ENCODE data around the gene CCNT1.
"Not testable (repeated sequence)": the region's sequence is repeated elsewhere in the genome, so short reads cannot be mapped to it uniquely, and the experiment has no call there.

Gene CCNT1

DNA sequence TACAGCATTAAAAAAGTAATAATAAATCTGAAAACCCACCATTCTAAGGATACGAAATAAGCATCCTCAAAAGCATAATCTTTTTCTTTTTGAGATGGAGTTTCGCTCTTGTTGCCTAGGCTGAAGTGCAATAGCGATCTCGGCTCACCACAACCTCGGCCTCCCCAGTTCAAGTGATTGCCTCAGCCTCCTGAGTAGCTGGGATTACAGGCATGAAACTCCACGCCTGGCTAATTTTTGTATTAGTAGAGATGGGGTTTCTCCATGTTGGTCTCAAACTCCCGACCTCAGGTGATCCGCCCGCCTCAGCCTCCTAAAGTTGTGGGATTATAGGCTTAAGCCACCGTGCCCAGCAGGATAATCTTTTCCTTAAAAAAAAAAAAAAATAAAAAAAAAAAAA, 4.3 kb downstream of the CCNT1 start:
- DNase-seq (ENCODE audit: low spot score), result no peak
- TF ChIP-seq, protein P1, sequence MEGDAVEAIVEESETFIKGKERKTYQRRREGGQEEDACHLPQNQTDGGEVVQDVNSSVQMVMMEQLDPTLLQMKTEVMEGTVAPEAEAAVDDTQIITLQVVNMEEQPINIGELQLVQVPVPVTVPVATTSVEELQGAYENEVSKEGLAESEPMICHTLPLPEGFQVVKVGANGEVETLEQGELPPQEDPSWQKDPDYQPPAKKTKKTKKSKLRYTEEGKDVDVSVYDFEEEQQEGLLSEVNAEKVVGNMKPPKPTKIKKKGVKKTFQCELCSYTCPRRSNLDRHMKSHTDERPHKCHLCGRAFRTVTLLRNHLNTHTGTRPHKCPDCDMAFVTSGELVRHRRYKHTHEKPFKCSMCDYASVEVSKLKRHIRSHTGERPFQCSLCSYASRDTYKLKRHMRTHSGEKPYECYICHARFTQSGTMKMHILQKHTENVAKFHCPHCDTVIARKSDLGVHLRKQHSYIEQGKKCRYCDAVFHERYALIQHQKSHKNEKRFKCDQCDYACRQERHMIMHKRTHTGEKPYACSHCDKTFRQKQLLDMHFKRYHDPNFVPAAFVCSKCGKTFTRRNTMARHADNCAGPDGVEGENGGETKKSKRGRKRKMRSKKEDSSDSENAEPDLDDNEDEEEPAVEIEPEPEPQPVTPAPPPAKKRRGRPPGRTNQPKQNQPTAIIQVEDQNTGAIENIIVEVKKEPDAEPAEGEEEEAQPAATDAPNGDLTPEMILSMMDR (IDR thresholded peaks at IDR 0.05; ENCODE audit: extremely low read depth, missing control alignments), result no peak

DNA sequence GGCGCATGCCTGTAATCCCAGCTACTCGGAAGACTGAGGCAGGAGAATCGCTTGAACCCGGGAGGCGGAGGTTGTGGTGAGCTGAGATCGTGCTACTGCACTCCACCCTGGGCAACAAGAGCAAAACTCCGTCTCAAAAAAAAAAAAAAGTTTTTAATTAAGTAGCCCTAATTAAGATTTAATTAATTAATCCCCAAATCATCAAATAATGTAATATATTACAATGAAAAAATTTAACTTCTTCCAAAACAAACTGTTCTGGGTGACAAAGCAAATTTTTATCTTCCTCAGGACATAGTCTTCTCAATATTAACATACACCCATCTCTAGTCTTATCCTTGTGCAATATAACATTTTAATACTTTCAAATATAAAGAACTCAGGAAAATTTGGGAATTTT, 17.7 kb downstream of the CCNT1 start:
- DNase-seq (ENCODE audit: low spot score), result not testable (repeated sequence)

DNA sequence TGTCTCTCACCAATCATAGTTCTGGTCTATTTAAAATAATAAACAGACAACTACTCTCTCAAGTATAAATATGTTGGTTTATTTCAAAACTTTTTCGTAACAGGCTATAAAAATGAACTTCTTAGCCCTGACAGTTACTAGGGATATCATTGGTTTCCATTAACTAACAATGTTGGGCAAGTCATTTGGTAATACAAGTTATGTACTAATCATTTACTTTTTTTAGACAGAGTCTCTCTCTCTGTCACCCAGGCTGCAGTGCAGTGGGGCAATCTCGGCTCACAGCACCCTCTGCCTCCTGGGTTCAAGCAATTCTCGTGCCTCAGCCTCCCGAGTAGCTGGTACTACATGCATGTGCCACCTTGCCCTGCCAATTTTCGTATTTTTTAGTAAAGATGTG, 19.9 kb downstream of the CCNT1 start:
- TF ChIP-seq, protein P1 (IDR thresholded peaks at IDR 0.05; ENCODE audit: extremely low read depth, missing control alignments), result no peak
- no peak for DNase-seq (ENCODE audit: low spot score)

DNA sequence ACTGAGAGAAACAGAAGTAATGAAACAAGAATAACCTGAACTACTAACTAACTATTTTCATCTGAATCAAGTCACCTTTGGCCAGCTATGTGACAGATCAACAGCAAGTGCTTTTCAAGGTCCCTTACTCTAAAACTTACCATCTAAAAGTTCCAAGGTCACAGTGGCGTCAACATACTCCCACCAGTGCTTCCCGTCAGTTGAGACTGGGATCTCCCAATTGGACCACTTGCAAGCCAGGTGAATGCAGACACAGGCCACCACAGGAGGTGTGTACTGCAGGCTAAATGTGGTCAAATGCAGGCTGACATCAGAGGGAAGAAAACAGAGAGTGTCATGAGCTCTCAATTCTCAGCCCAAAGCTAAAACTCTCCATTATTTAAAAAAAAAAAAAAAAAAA, 20.6 kb downstream of the CCNT1 start:
- DNase-seq (ENCODE audit: low spot score), result no peak
- TF ChIP-seq, protein P1 (IDR thresholded peaks at IDR 0.05; ENCODE audit: extremely low read depth, missing control alignments), result no peak

DNA sequence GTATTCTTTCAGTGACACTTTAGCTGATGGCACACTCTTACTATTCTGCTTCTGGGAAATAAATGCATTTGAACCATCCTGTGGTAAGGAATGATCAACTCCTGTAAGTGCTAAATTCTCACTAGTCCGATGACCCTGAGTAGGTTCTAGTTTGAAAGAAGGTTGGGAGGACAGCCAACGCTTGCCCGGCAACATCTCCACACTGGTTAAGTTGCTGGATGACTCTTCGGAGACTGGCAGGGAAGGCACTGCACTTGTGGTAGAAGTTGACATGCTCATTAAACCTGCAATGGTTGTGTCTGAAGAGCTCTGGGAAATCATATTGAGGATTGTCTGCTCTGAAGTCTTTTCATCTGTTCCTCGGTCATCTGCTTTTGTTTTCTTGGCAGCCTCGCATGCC, 22.5 kb downstream of the CCNT1 start:
- DNase-seq (ENCODE audit: low spot score), result no peak
- TF ChIP-seq, protein P1 (IDR thresholded peaks at IDR 0.05; ENCODE audit: extremely low read depth, missing control alignments), result no peak

DNA sequence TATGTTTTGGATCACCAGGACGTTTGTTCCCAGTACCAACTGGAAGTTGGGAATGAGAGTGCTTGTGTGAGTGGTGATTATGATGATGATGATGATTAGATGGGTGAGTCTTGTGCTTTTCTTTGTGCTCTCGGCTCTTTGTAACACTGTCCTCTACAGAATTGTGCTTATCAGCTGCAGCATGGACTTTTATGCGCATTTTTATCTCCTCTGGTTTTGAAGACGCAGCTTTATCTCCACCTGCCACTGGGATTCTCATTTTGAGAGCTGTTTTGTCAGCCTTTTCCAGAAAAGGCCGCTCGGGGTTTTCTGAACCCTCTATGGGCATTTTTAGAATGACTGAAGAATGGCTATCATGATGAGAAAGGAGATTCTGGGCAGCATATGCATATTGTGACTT, 22.9 kb downstream of the CCNT1 start:
- TF ChIP-seq, protein P1 (IDR thresholded peaks at IDR 0.05; ENCODE audit: extremely low read depth, missing control alignments), result no peak
- DNase-seq (ENCODE audit: low spot score), result no peak

DNA sequence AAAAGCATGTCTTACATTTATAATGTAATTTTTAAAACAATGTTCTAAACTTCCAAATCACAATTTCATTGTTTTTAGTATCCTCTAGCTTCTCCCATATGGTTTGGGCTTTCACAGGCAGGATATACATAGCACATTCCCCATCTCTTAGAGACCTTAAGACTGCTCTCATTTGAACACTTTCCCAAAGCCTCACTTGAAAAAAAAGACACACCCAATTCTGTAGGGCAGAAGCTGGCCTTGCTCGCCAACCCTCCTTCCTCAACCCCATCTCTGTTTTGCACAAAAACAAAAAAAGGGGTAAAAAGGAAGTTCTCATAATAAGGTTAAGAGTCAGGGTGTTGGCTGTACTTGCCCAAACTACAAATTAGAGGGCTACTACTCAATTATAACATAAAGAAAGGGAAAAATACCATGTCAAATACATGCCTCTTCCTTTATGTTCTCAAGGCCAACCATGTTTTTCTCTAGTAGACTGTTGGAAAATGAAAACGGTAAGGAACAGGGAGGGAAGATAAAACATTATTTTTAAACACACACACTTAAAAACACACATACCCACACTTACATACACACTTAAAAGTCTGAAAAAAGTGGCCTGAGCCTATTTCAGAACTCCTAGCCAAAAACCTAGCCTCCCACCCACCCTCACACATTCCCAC, 24.6 kb downstream of the CCNT1 start:
- DNase-seq (ENCODE audit: low spot score), result no peak
- TF ChIP-seq, protein P1 (IDR thresholded peaks at IDR 0.05; ENCODE audit: extremely low read depth, missing control alignments), result no peak

DNA sequence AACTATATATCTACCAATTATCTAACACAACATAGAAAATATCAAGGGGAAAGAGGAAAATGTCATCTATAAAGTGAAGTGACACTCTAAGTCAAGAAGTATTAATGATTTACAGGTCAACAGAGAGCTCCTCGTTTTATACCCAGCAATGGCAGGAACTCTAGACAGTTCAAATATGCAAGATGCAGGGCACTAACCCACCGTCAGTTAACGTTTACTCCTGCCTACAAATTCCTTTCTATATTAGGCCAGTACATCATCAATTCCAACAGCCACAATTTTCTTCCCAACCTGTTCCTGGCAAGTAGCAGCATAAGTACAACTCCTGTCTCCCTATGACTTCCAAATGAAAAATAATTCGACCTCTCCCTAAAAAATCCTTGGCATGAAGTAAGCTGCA, 25.5 kb downstream of the CCNT1 start:
- DNase-seq (ENCODE audit: low spot score), result no peak
- TF ChIP-seq, protein P1 (IDR thresholded peaks at IDR 0.05; ENCODE audit: extremely low read depth, missing control alignments), result no peak
